ELF-1 (cell line): Measurements from ENCODE around the gene KRTAP5-7.

ENCODE experiments used
- DNase-seq: peaks from one replicate; pipeline ENCODE4 v3.0.0-alpha.2; 2016; ENCODE audit warnings: low read depth, low spot score

Gene KRTAP5-7

GRCh38 chr11:71495286-71496230, 31.5 kb upstream of the KRTAP5-7 start:
- DNase-seq, result peak; percentile 50

- no peak for DNase-seq
Observed at GRCh38 chr11:71496421-71496820, 30.6 kb upstream of the KRTAP5-7 start.

GRCh38 chr11:71498091-71498490, 29.0 kb upstream of the KRTAP5-7 start:
- DNase-seq, result no peak

- no peak for DNase-seq
Observed at GRCh38 chr11:71499125-71499524, 27.9 kb upstream of the KRTAP5-7 start.

- DNase-seq, result no peak
Observed at GRCh38 chr11:71499546-71499945, 27.5 kb upstream of the KRTAP5-7 start.

- DNase-seq, result no peak
Observed at GRCh38 chr11:71500601-71501021, 26.5 kb upstream of the KRTAP5-7 start.

GRCh38 chr11:71501071-71501985, 25.7 kb upstream of the KRTAP5-7 start:
- no peak for DNase-seq

GRCh38 chr11:71502026-71502425, 25.0 kb upstream of the KRTAP5-7 start:
- no peak for DNase-seq

GRCh38 chr11:71502871-71503435, 24.1 kb upstream of the KRTAP5-7 start:
- no peak for DNase-seq

- peak; percentile 53 for DNase-seq
Observed at GRCh38 chr11:71504531-71504930, 22.5 kb upstream of the KRTAP5-7 start.

- DNase-seq, result no peak
Observed at GRCh38 chr11:71505001-71505400, 22.1 kb upstream of the KRTAP5-7 start.

GRCh38 chr11:71505781-71506180, 21.3 kb upstream of the KRTAP5-7 start:
- peak; percentile 49 for DNase-seq

GRCh38 chr11:71507102-71507501, 20.0 kb upstream of the KRTAP5-7 start:
- no peak for DNase-seq

GRCh38 chr11:71518506-71519471, 8.3 kb upstream of the KRTAP5-7 start:
- no peak for DNase-seq

GRCh38 chr11:71519546-71519945, 7.5 kb upstream of the KRTAP5-7 start:
- no peak for DNase-seq

GRCh38 chr11:71525188-71525937, 1.7 kb upstream of the KRTAP5-7 start:
- no peak for DNase-seq

GRCh38 chr11:71525938-71526495, 1.1 kb upstream of the KRTAP5-7 start:
- DNase-seq, result no peak

- DNase-seq, result no peak
Observed at GRCh38 chr11:71527576-71528210, 626 bp downstream of the KRTAP5-7 start.

GRCh38 chr11:71530602-71531001, 3.5 kb downstream of the KRTAP5-7 start:
- no peak for DNase-seq
